NCI-H2196 treated with DMSO at 0.1 percent for 48 hours (cell line): Measurements from ENCODE around the gene NAV2.

Experiments used
- DNase-seq: peaks from one replicate; lab custom pipeline; 2025; ENCODE audit not compliant: unreplicated experiment; lab: John Stamatoyannopoulos, UW

The NAV2 gene

DNA sequence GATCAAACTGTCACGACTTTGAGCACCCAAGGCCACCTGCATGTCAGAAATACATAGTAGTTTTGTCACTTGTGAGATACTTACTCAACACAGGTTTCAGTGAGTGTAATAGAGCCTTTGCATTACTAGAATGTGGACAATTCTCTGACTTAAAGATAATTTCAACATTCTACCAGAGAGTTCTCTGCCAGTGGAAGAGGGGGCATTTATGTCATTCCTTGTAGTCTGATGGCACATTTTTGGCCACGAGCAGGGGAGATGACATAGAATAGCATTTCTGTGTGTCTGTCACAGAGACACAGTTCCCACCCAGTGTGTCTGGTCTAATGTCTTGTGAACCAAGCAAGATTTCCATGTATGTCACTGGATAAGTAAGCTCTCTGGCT is 335.1 kb downstream of the NAV2 start:
- DNase-seq, result no peak

DNA sequence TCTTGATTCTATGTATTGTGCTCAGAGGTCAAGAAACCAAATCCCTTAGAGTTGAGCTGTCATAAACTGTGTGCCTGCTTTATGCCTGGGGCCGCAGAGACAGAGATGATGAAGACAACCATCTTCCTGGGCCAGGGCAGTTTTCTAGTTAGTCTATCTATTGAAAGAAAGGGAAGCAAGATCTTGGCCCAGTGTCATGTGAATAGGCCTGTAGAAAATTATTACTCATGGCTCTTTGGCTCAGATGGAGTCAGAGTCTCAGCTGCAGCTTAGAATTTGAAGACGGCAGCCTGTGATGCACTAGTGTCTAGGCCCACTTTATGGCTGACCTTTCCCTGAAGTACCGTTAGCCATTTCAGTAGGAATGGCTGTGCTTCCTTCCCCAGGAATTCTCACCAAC is 335.6 kb downstream of the NAV2 start:
- DNase-seq, result no peak

DNA sequence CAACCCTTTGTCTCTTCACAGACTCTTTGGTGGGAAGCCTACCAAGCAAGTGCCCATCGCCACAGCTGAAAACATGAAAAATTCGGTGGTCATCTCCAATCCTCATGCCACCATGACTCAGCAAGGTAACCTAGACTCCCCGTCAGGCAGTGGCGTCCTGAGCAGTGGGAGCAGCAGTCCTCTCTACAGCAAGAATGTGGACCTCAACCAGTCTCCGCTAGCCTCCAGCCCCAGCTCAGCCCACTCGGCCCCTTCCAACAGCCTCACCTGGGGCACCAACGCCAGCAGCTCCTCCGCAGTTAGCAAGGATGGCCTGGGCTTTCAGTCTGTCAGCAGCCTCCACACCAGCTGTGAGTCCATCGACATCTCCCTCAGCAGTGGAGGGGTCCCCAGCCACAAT is 336.1 kb downstream of the NAV2 start:
- no peak for DNase-seq

DNA sequence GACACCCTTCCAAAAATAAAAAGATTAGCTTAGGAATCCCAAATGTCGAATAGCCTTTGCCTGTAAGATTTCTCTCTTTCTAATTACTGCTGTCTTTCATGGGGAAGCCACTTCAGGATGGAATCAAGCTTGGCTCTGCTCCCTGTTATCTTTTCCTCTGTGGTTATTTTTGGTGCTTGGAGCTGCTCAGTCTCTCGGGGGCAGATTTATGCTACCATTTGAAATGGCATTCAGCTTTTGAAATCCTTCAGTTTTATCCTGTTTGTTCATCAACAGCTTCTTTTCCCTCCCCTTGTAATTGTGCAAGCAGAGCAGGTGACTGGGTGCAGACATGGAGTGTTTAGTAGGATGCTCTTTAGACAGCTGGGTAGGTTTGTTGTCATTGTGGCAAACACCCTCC is 336.6 kb downstream of the NAV2 start:
- no peak for DNase-seq

DNA sequence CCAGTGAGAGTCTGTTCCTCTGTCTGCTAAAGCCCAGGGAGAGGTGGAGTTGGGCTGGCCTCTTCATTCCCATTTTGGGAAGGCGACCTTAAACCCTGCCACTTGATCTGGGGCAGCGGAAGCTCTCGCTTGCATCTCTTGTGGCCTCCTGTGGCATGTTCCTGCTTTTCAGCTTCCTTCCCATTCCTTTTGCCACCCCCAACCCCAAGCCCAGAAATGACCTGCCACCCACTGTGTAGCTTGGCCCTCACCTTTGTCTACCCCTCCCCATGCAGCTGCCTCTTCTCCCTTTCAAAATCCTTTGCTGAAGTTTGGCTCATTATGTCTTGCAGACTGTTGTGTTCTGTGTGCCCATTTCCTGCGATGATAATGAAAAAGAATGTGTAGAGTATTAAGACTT is 337.4 kb downstream of the NAV2 start:
- DNase-seq, result no peak

DNA sequence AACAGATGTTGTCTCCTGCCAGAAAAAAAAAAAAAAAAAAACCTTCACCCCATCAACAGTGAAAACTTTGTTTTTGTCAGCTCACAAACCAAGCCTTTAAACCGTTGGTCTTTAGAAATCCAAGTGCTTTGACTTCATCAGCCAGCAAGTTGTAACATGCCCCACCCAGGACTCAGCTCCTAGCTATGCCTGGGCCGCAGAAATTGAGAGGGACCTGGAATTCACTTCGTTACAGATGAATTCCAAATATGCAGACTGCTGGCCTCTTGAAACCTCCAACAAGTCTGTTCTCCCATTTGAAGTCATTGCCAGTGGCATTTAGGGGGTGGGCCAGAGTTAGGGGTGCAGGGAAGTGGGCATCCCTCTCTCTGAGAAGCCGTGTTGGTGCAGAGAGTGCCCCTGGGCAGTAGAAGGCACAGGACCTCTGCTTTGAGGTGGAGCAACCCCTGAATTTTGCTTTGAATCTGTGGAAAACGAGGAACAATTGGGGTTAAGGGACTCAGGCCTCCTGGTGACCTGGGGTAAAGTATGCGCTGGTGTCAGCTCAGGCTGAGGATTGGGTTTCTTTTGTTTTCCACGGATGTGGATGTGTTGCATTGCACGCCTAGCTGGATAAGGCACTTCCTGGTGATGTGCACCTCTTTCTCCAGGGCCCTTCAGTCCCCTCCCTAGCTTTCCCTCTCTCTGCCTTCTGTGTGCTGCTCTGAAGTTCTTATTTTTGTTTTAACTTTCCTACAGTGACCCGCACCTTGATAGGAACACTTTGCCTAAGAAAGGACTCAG is 338.1 kb downstream of the NAV2 start:
- no peak for DNase-seq

DNA sequence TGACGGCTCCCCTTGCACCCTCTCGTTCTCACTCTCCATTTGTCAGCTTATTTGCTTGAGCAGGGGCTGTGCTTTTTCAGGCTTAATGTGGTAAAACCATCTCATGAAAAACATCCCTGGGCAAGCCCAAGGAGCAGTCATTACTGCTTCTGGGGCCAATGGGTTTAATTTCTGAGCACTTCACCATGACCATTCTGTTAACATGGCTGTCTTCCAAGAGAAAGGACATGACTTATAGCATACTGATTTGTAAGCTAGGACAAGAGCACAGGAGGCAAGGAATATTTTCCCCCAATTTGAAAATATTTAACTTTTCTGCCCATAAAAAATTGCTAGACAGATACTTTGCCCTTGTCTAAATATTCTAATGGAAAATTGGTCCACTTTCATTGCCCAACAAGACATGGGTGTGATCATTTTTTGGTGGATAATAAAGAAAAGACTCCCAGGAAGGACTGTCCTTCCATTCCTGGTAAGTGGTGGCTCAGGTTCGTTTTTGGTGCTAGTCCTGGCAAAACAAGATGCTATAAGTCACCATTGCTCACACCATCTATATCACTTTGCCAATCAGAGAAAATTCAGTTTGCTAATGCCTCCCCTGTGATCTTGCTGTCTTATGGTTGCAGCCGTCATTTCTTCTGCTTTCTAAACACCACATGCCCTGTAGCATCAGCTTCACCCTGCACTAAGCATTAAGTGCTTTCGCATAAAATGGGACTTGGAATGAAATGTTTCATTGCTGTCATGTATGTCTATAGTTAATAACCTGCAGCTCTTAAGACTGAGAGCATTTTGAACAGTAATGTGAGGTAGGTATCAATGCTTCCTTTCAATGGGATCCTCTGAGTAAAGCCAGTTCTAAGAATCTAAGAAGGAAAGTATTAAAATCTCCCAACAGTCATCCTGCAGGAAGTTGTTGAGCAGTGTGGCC is 339.1 kb downstream of the NAV2 start:
- no peak for DNase-seq

DNA sequence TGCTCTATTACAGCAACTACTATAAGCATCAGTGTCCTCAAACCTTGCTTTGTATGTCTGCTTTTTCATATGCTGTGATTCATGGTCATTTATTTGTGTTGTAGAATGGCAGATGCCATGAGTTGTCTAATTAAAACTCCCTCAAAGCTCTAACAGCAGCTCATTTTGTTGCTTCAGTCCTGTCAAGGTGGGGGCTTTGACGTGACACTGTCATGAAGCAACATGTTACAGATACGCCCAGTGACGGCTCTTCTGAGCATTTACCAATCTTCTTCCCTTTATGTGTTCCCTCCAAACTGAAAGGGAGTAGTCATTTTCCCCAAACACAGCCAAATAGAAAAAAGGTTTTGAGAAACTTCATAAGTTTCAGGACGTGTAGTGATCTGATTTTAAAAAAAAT is 340.9 kb downstream of the NAV2 start:
- no peak for DNase-seq

DNA sequence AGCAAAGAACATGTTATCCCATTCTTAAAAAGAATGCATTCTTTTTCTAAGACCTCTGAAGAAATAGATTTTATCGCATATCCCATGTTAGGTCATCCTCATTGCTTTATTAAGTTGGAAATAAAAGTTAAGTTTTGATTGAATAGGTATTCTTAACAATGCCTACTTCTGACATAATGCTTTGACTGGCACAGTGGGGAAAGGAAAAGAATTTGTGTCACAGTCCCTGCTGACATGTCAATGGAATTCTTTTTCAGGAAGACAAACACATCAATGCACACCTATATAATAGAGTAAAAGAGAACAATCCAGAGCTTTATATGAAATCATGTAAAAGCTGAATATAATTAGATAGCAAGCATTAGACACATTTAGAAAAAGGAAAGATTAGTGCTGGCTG is 341.9 kb downstream of the NAV2 start:
- no peak for DNase-seq

DNA sequence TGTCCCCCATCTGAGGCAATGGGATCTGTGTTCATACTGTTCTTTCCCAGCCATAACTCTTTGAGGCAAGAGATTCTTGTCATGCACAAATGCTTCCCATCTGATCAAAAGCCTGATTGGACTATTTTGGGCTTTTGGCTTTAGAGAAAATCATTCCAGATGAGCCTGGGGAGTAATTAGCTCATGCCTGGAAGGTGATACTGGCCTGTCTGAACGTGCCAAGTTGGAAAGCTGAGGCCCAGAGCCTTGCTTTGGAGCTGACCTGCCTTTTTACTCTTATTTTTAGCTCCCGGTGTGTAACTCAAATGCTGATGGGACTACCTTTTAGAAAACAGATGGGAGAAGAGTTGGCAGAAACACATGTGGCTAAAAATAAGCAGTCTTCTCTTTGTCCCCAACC is 342.7 kb downstream of the NAV2 start:
- no peak for DNase-seq

DNA sequence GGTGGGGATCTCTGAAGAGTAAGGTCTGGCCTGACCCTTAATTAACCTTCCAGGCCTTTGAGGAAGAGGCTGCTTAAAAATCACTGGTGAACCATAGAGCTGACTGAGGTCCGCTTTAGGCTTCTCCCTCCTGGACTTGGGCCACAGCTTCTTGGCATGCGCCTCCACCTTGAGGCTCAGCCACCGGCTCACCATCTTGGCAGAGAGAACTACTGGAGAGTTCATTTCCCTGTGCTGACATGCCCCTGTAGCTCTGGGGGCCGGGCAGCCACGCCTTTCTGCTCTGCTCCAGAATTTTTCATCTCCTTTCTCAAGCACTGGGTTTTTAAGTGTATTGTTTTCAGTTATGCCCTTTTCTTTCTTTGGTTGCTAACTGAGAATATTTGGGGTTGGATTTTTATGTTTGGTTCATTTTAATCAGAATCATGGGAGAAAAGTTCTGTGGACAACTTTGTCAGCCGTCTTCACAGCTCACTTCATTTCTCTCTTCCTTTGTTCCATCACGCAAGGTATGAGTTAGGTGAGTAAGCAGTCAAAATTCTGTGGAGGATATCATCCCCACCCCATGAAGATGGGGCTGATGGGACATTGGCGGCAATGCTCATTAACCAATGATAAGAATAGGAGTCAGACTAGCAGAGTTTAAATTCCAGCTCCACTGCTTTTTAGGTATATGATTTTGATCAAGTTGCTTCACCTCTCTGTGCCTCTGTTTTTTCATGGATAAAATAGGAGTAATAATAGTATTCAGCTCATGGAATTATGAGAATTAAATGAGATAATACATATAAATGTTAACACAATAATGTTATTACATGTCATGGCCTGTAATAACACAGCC is 343.7 kb downstream of the NAV2 start:
- DNase-seq, result peak; percentile 20

DNA sequence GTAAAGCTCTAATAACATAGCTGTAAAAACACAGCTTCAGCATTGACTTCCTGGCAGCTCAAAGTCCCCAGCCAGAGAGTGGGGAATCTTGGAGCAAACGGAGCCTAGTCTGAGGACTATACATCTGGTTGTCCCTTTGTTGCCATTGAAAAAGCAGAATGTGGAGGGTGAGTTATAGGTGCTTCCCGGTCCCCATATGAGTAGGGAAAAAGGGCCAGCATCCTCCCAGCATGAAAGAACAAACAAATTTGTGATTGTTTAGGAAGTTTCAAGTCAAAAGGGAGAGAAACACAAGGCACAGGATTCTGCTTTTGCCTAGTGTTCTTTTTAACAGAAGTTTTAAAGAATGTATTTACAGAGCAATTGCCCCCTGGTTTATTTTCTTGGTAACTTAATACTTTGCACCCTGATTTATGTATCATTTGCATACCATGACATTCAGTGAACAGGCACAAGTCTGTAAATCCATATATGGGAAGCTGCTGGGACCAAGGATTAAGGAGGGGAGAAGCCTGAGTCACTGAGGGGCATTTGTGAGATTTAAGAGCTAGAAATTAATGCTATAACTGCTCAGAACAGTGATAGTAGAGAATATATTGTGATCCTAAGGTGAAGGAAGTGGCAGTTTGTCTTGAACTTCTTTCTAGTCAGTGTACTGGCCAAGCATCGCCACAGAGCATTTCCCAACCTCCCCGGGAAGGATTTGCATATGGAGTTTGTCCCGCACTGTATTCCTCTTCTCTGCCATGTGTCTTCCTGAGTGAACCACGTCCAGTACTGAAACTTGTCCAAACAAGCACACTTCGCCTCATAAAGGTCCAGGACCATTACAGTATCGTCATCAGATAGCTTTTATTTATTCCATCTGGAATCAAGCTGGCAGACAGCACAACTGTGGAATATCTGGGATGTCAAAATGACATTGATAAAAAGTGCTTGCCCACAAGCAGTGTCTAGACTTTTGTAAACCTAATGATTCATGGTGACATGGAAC is 344.6 kb downstream of the NAV2 start:
- no peak for DNase-seq

DNA sequence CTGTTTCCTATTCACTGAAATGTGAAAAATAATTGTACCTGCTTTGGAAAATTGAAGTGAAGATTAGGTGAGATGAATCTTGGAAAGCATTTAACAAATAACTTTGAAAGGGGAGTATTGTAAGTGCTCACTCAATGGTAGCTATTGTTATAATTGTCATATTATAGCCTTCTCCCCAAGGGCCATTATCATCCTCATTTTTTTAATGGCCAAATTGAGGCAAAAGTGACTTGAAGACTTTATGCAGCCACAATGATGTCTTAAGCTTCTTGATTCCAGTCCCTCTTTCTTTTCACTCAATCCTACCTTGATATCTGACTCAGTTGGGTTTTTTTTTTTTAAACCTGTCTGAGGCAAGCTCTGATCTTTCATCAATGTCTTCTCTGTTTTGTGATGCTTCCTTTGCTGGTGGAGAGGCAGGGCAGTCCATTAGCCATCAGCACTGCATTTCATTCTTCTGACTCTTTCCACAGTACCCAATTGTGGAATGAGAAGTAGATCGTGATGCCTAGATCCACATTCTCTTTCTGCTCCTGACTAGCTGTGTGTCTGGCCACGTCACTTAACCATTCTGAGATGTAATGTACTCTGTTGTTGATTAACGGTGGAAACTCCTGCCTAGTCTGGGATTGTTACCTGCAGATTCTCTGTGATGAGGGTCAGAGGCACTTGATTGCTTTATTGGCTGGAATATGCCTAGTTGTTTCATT is 346.3 kb downstream of the NAV2 start:
- DNase-seq, result no peak

DNA sequence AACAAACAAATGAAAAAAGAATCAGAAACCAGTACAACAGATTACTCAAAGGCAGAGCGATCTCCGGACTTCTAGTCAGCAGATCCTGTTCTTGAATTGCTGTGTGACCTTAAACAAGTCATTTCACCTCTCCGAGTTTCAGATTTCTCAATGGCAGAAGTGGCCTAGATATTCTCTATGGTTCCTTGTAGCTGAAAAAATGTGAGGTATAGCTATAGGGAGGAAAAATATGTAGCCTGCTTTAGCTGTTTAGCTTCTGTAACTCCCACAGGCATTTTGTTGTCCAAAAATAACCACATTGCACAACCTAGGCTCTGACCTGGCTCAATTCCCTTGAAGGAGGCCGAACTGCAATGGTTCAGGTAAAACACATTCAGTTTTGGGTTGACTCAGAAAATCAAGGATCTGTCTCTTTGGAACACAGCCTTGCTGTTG is 347.0 kb downstream of the NAV2 start:
- no peak for DNase-seq

DNA sequence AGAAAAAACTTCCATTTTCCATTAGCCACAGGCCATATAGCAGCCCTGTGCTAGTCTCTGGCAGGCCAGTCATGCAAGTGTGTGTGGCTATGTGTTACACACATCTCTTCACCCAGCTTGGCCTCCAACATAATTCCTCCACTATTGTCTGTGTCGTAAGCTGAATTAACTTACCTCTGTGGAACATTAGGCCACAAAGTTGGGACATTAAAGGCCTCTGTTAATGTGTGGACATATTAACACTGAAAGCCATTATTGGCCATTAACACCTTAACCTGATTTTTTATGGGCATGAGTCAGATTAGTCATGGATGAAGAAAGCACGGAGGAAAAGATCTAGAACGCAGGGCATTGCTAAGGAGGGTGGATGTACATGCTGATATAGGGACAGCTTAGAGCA is 347.5 kb downstream of the NAV2 start:
- DNase-seq, result no peak

DNA sequence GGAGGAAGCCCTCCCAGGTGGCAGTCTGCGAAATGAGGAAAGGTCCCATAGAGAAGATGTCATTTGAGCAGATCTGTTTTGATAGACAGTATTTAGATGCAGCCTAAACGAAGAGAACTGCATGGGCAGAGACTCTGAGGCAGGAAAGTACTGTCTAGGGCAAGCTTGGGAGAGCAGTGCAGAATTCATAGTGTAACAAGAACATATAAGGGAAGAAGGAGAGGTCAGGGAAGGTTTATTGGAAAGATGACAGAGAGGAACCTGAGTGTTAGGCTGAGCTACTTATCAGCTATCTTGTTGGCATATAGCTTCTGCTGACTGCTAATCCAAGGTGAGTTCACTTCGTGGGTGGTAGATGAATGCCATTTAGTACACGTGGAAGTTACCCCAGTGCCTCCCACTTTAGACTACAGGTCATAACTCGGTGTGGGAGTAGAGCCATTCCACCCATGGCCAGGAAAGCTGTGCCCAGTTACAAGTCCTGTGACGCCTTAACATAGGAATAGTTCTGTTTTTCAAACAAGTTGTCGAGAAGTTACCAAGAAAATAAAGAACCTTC is 348.1 kb downstream of the NAV2 start:
- no peak for DNase-seq

DNA sequence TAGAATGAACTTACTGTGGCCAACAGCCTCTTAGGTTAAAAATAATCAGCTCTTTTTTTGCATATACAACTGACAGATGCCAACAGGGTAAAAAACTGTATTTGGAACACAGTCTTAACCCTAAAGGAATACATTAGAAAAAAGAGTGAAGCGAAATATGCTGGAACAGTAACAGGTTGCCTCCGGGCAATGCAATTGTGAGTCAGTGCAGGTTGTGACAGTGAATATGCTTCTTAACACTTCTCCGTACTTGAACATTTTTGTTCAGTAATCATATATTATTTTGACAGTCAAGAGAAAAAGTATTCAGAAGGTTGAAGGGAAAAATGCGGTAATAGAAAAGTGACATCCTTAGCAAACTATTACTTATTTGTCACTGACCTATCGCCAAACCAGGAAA is 349.1 kb downstream of the NAV2 start:
- DNase-seq, result no peak

DNA sequence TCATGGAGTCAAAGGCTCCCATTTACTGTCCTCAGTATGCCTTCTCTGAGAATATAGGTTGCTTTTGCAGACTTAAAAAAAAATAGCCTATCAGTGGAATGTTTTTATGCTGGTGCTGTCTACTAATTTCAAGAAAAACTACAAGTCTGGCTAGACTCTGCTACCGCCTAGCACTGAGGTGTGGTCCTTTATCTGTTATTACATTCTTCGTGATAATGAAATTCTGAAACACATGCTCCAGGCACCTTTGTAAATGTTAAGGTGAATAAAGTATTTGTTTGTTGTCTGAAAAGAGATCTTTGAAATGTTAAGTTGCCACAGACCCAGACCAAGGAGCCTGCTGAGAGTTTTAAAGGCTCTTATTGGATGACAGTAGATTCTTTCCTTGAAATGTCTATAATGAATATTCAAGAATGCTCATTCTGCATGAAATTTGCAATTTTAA is 352.3 kb downstream of the NAV2 start:
- DNase-seq, result no peak

DNA sequence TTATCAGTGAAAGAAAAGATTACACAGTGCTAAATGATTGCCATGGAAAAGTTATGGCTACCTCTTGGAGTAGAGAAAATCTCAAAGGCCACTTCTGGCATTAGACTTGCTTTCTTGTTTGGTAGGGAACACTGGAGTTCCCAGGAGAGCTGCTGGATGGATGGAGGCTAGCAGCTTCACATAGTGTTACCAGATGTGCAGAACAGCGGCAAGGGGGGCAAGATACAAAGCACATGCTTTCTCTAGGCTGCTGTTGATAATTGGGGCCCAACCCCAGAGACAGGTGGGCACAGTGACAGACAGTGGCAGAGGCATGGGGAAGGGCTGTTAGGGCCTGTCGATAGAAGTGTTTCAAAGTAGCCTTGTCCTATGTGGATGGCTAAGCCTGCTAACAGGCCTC is 352.8 kb downstream of the NAV2 start:
- DNase-seq, result no peak
